BJ (cell line): ENCODE results near the gene SERPINA5. TPM values are rescaled to one million over a fixed set of nuclear protein-coding genes. Genes with fewer than 3 reads are reported as not detected.
"Not testable (repeated sequence)": the region's sequence is repeated elsewhere in the genome, so short reads cannot be mapped to it uniquely, and the experiment has no call there.

Experiments used
- CTCF ChIA-PET: fragments of 350-600 bp; formaldehyde crosslinking; extraction: SDS; loops from one replicate; lab custom pipeline; 2021; ENCODE audit warnings: antibody characterized with exemption, inconsistent platforms; lab: Yijun Ruan, JAX
- POLR2A ChIA-PET: fragments of 300-600 bp; sonication (Branson Sonifier 250); formaldehyde crosslinking; extraction: SDS; loops from one replicate; lab custom pipeline; 2021; ENCODE audit warnings: antibody characterized with exemption; lab: Charles Lee
- DNase-seq: peaks from one replicate; pipeline ENCODE4 v3.0.0-alpha.2; 2011; ENCODE audit warnings: low read depth
- H3K27me3 ChIP-seq: 2 replicates; pipeline ENCODE4 v1.6.0; 2011; ENCODE audit warnings: low read length; ENCODE audit not compliant: control insufficient read depth, insufficient read depth
- H3K36me3 ChIP-seq: 2 replicates; pipeline ENCODE4 v1.5.1; 2011; ENCODE audit warnings: low read length; ENCODE audit not compliant: control insufficient read depth, insufficient read depth
- H3K4me3 ChIP-seq: 2 replicates; pipeline ENCODE4 v1.5.1; 2011; ENCODE audit warnings: low read depth, mild to moderate bottlenecking, control low read depth, low read length
- CTCF ChIP-seq: IDR thresholded peaks from 2 replicates; pipeline ENCODE4 v1.5.1; 2011; ENCODE audit warnings: low read depth, mild to moderate bottlenecking, control low read depth, inconsistent platforms, low read length, moderate library complexity; ENCODE audit not compliant: insufficient read depth
- polyA plus RNA-seq: library from polyadenylated mRNA; depleted of rRNA; stranded (reverse); fragments of >200 nt; gene quantifications from 2 replicates; pipeline ENCODE4 v1.2.3, GENCODE V29; 2011

Gene SERPINA5
- polyA plus RNA-seq, 1 experiment = 0.09 TPM

GRCh38 chr14:94633121-94633520, 51.9 kb downstream of the SERPINA5 start:
- CTCF ChIA-PET = interaction anchor here (0.8 kb wide), 1 partner anchor 49 kb away, joined by 3 read pairs; no protein-coding TSS in a partner anchor
- DNase-seq = no peak
- Histone ChIP-seq H3K36me3 (no peaks in the 10 kb centered on the region), H3K27me3 (no peaks in the 10 kb centered on the region), H3K4me3 (no peak overlapping the region)
- no peak for TF ChIP-seq CTCF
- POLR2A ChIA-PET = no interaction called here

DNA sequence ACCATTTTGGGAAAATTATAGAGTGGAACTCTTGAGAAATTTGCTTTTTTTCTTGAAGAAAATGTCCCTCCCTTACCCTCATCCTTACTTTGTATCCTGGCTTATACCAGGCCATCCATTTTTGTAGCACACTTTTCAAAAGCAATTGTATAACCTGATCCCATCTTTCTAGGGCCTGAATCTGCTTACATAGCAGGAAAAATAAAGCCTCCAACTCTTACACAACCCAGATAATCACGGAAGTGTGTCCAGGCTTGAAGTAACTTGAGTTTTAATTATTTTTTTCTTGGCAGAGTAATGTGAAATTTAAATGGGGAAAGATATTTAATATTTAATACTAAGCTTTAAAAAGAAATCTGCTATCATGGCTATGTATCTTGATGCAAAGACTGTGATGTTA, 53.9 kb downstream of the SERPINA5 start:
- ChIA-PET CTCF (no interaction called here), POLR2A (no interaction called here)
- TF ChIP-seq CTCF = no peak
- no peaks in the 10 kb centered on the region for H3K36me3 ChIP-seq
- H3K27me3 ChIP-seq = no peaks in the 10 kb centered on the region
- no peak overlapping the region for H3K4me3 ChIP-seq
- DNase-seq = no peak

- no peaks in the 10 kb centered on the region for H3K36me3 ChIP-seq
- H3K4me3 ChIP-seq = no peak overlapping the region
- ChIA-PET CTCF (no interaction called here), POLR2A (no interaction called here)
- no peak for DNase-seq
- 0 out of 2 replicates have a peak, but pooled peaks have one; percentile 6 for TF ChIP-seq CTCF
- no peaks in the 10 kb centered on the region for H3K27me3 ChIP-seq
Observed at GRCh38 chr14:94636744-94637412, 55.7 kb downstream of the SERPINA5 start.

DNA sequence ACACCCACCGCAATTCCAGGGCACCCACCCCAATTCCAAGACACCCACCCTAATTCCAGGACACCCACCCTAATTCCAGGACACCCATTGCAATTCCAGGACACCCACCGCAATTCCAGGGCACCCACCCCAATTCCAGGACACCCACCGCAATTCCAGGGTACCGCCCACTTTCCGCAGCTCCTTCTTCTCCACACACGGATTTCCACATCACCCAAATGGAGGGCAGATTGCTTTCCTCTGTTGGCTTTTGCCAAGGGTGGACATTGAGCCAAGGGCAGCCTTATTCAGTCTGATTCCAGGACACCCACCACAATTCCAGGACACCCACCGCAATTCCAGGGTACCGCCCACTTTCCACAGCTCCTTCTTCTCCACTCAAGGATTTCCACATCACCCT, 56.6 kb downstream of the SERPINA5 start:
- H3K27me3 ChIP-seq, H3K4me3 ChIP-seq, H3K36me3 ChIP-seq, DNase-seq, POLR2A ChIA-PET, CTCF ChIA-PET: not testable (repeated sequence)

DNA sequence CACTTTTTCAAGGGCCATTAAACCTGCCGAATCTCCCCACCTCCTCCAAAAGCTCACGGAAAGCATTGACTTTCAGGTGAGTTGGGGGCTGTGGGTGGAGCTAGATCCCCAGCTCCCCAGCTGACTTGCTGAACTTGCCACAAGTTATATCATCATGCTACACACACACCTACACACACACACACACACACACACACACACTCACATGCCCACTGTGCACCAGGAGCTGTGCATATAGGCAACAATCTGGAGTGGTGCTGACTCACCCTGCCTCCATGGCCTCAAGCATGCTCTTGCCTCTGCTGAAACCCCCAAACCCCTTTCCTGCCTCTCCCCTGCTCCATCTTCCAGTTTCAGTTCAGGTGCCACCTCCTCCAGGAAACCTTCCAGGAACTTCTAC, 57.1 kb downstream of the SERPINA5 start:
- DNase-seq = no peak

More for the DNA sequence above, 57.1 kb downstream of the SERPINA5 start:
- no peak for TF ChIP-seq CTCF
- POLR2A ChIA-PET = no interaction called here
- CTCF ChIA-PET = no interaction called here
- no peaks in the 10 kb centered on the region for H3K36me3 ChIP-seq
- H3K4me3 ChIP-seq = no peak overlapping the region
- no peaks in the 10 kb centered on the region for H3K27me3 ChIP-seq
